B cell (primary cell): ENCODE results near the gene SMAD9. TPM values are rescaled to one million over a fixed set of nuclear protein-coding genes. Genes with fewer than 3 reads are reported as not detected.

Experiments
- ATAC-seq: fragments of 200-7000 bp; cut with Tn5 transposase; one replicate; pipeline ENCODE4 v1.10.0; 2021; ENCODE audit warnings: low read depth, mild to moderate bottlenecking, moderate number of reproducible peaks, moderate library complexity
- CTCF ChIA-PET: fragments of 350-600 bp; sonication (Branson Sonifier 250); formaldehyde crosslinking; loops from one replicate; lab custom pipeline; 2021; ENCODE audit warnings: antibody characterized with exemption, inconsistent platforms; lab: Charles Lee
- POLR2A ChIA-PET: fragments of 350-600 bp; sonication (Branson Sonifier 250); formaldehyde crosslinking; loops from one replicate; lab custom pipeline; 2021; ENCODE audit warnings: antibody characterized with exemption; lab: Charles Lee
- DNase-seq: peaks from one replicate; pipeline ENCODE4 v3.0.0; 2013
- H2AFZ ChIP-seq: 2 replicates; pipeline ENCODE4 v1.6.1; 2012; ENCODE audit warnings: mild to moderate bottlenecking, low read depth, low read length; ENCODE audit not compliant: insufficient read depth, poor library complexity, severe bottlenecking
- H3K27ac ChIP-seq, 2 donors: 1 replicate in 1 of 2; 2 replicates in 1 of 2; pipeline ENCODE4 v1.5.1; 2012 to 2013; ENCODE audit warnings: low read length in 2 of 2, mild to moderate bottlenecking in 2 of 2, moderate library complexity in 1 of 2
- H3K27me3 ChIP-seq, 4 experiments: fragments of 200-600 bp in 1 of 4; sonication (generic) in 1 of 4; replicated peaks in 1 of 4; 1 replicate in 2 of 4; 2 replicates in 2 of 4; pipeline versions ENCODE4 v1.6.1 to v1.7.0; 2013 to 2016; ENCODE audit warnings: low read length in 3 of 4, mild to moderate bottlenecking in 2 of 4, mixed read lengths in 1 of 4, moderate library complexity in 1 of 4; ENCODE audit not compliant: insufficient read depth in 4 of 4, control insufficient read depth in 3 of 4; ENCODE audit errors: control extremely low read depth in 1 of 4
- H3K36me3 ChIP-seq, 2 experiments: replicated peaks in 1 of 2; 1 replicate in 1 of 2; 2 replicates in 1 of 2; pipeline versions ENCODE4 v1.6.1 to v1.7.1; 2013; ENCODE audit warnings: low read length in 1 of 2; ENCODE audit not compliant: insufficient read depth in 2 of 2, control insufficient read depth in 1 of 2; ENCODE audit errors: control extremely low read depth in 1 of 2, extremely low read depth in 1 of 2
- H3K4me1 ChIP-seq, 2 donors: fragments of 200-600 bp in 1 of 2; sonication (generic) in 1 of 2; 1 replicate in 1 of 2; 2 replicates in 1 of 2; pipeline versions ENCODE4 v1.5.1 to v1.6.1; 2013 to 2017; ENCODE audit warnings: low read length in 2 of 2; ENCODE audit not compliant: control insufficient read depth in 2 of 2, insufficient read depth in 2 of 2
- H3K4me2 ChIP-seq: replicated peaks from 2 replicates; pipeline ENCODE3; 2012; ENCODE audit warnings: mild to moderate bottlenecking, low read depth, low read length; ENCODE audit not compliant: poor library complexity, severe bottlenecking
- H3K4me3 ChIP-seq, 5 experiments: fragments of 200-600 bp in 1 of 5; sonication (generic) in 1 of 5; 1 replicate in 3 of 5; 2 replicates in 2 of 5; pipeline versions ENCODE4 v1.5.1 to v1.7.0; 2011 to 2016; ENCODE audit warnings: low read length in 4 of 5, mild to moderate bottlenecking in 4 of 5, low read depth in 2 of 5, control low read depth in 1 of 5, moderate library complexity in 1 of 5; ENCODE audit not compliant: insufficient read depth in 1 of 5; ENCODE audit errors: control extremely low read depth in 1 of 5, extremely low read depth in 1 of 5
- H3K79me2 ChIP-seq: fragments of 200-600 bp; sonication (generic); one replicate; pipeline ENCODE4 v1.6.0; 2016; ENCODE audit warnings: low read length; ENCODE audit not compliant: control insufficient read depth, insufficient read depth
- H3K9ac ChIP-seq: fragments of 200-600 bp; sonication (generic); 2 replicates; pipeline ENCODE4 v1.6.1; 2017; ENCODE audit warnings: mild to moderate bottlenecking, low read length, moderate library complexity
- H3K9me3 ChIP-seq, 3 donors: one replicate each; pipeline versions ENCODE4 v1.6.1 to v1.7.1; 2013; ENCODE audit warnings: low read length in 2 of 3; ENCODE audit not compliant: control insufficient read depth in 2 of 3, insufficient read depth in 1 of 3; ENCODE audit errors: control extremely low read depth in 1 of 3
- H4K20me1 ChIP-seq: 2 replicates; pipeline ENCODE4 v1.6.0; 2012; ENCODE audit warnings: mild to moderate bottlenecking, low read length; ENCODE audit not compliant: insufficient read depth, control insufficient read depth, poor library complexity, severe bottlenecking
- H3K27ac Mint-ChIP-seq: one replicate; pipeline ENCODE4 v1.8.0; 2021; ENCODE audit warnings: mixed read lengths
- H3K27me3 Mint-ChIP-seq: one replicate; pipeline ENCODE4 v1.8.0; 2021; ENCODE audit warnings: mixed read lengths
- H3K4me1 Mint-ChIP-seq: one replicate; pipeline ENCODE4 v1.8.0; 2021; ENCODE audit warnings: mixed read lengths
- H3K4me3 Mint-ChIP-seq: one replicate; pipeline ENCODE4 v1.8.0; 2021; ENCODE audit warnings: mixed read lengths
- H3K9me3 Mint-ChIP-seq: one replicate; pipeline ENCODE4 v1.8.0; 2022; ENCODE audit warnings: mixed read lengths; ENCODE audit not compliant: insufficient read depth
- EZH2 ChIP-seq: IDR thresholded peaks from 2 replicates; pipeline ENCODE4 v1.6.1; 2012; ENCODE audit warnings: borderline replicate concordance, low read depth, mild to moderate bottlenecking, moderate library complexity, low read length; ENCODE audit not compliant: insufficient read depth, poor library complexity, severe bottlenecking
- WGBS: methylation state at CpG from one replicate; pipeline ENCODE4 v1.1.5; 2013; ENCODE audit warnings: missing lambda C conversion rate; ENCODE audit not compliant: insufficient coverage; 5-methylcytosine and 5-hydroxymethylcytosine counted together
- intact Hi-C: fragments of 100-400 bp; cut with micrococcal nuclease; formaldehyde crosslinking; loops from one replicate; pipeline ENCODE4 v1.10.0; 2022
- polyA plus RNA-seq: library from polyadenylated mRNA; depleted of rRNA; stranded (reverse); fragments of >200 nt; gene quantifications from 2 replicates; pipeline ENCODE4 v1.2.3, GENCODE V29; 2012
- total RNA-seq, 2 donors: library from RNA; stranded (reverse); fragments of 120-200 nt in 1 of 2; gene quantifications; 1 replicate in 1 of 2; 2 replicates in 1 of 2; pipeline versions ENCODE4 v1.2.3 to v1.2.4, GENCODE V29; 2013 to 2022
- TF ChIP-seq, protein P1 (sequence below): fragments of 200-600 bp; IDR thresholded peaks from one replicate; pipeline ENCODE4 v1.8.0; 2022; ENCODE audit warnings: antibody characterized with exemption, mild to moderate bottlenecking

SMAD9 gene
- total and polyA plus RNA-seq, 2 donors (not counting 1 experiment from before 2014, with no cell fraction given) = not detected

DNA sequence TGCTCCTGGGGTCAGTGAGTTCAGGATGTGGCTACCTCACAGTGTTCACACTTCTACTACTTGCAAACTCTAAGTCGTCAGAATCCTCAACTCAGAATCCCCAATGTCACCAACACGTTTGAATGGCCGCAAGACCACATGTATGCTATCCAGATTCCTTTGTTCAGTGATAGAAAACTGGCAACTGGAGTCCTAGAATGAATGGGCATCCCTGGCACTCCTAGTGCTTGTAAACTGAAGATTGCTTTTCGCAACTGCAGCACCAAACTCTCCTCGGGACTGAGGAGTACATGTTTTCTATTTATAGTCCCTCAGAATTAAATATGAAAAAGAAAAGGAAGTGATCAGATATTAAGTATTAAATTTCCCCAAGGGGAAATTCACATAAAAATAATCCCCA is 4.9 kb downstream of the SMAD9 start:
- H3K4me2 ChIP-seq = no peak overlapping the region
- no peaks in the 10 kb centered on the region for H4K20me1 ChIP-seq
- Mint-ChIP-seq H3K27me3 (peaks cover 45% of the 10 kb centered on the region), H3K4me3 (no peak overlapping the region), H3K27ac (no peak overlapping the region), H3K4me1 (peaks cover 10% of the 10 kb centered on the region), H3K9me3 (no peaks in the 10 kb centered on the region)
- ChIA-PET POLR2A (no interaction called here), CTCF (no interaction called here)
- no peak overlapping the region for H3K4me3 ChIP-seq
- DNase-seq (no peak), ATAC-seq (no peak)
- no peaks in the 10 kb centered on the region for H3K79me2 ChIP-seq
- H3K36me3 ChIP-seq = no peaks in the 10 kb centered on the region
- no peak for TF ChIP-seq EZH2
- TF ChIP-seq, protein P1, sequence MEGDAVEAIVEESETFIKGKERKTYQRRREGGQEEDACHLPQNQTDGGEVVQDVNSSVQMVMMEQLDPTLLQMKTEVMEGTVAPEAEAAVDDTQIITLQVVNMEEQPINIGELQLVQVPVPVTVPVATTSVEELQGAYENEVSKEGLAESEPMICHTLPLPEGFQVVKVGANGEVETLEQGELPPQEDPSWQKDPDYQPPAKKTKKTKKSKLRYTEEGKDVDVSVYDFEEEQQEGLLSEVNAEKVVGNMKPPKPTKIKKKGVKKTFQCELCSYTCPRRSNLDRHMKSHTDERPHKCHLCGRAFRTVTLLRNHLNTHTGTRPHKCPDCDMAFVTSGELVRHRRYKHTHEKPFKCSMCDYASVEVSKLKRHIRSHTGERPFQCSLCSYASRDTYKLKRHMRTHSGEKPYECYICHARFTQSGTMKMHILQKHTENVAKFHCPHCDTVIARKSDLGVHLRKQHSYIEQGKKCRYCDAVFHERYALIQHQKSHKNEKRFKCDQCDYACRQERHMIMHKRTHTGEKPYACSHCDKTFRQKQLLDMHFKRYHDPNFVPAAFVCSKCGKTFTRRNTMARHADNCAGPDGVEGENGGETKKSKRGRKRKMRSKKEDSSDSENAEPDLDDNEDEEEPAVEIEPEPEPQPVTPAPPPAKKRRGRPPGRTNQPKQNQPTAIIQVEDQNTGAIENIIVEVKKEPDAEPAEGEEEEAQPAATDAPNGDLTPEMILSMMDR = no peak
- no peak overlapping the region for H2AFZ ChIP-seq
- H3K27me3 ChIP-seq = peaks cover 0 to 21% (median 12%) of the 10 kb centered on the region in 4 experiments
- no peaks in the 10 kb centered on the region for H3K9me3 ChIP-seq
- intact Hi-C loops = no loop called here
- peaks cover 5 to 6% of the 10 kb centered on the region in 2 donors for H3K4me1 ChIP-seq
- 84% methylated on average over 3 of the region's 5 CpGs for WGBS
- H3K27ac ChIP-seq = no peak overlapping the region
- H3K9ac ChIP-seq = no peak overlapping the region

DNA sequence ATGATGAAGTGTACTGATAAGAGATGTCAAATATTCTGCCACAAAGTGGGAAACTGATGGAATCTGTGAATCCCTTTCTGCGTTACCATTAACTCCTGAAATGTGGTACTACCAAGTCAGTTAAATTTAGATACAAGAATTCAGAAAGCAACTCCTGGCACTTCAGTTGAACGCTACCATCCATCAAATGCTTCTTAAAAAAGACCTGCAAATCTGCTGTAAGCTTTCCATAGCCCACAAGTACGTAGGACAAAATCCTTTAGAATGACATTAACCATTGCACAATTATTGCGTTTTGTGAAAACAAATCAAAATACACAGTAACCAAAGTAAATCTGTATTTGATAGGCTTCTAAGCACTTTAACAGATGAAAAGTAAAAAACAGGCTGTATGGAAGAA is 5.4 kb downstream of the SMAD9 start:
- peaks cover 0 to 21% (median 12%) of the 10 kb centered on the region in 4 experiments for H3K27me3 ChIP-seq
- DNase-seq (no peak), ATAC-seq (no peak)
- POLR2A ChIA-PET = no interaction called here
- WGBS = 89% methylated on average over 1 of the region's 4 CpGs
- Mint-ChIP-seq H3K27me3 (peaks cover 45% of the 10 kb centered on the region), H3K9me3 (no peaks in the 10 kb centered on the region), H3K4me1 (peaks cover 10% of the 10 kb centered on the region), H3K4me3 (no peak overlapping the region), H3K27ac (no peak overlapping the region)
- TF ChIP-seq EZH2 = no peak
- TF ChIP-seq, protein P1 = no peak
- peaks cover 5 to 6% of the 10 kb centered on the region in 2 donors for H3K4me1 ChIP-seq
- no peak overlapping the region for H2AFZ ChIP-seq
- H3K79me2 ChIP-seq = no peaks in the 10 kb centered on the region
- H3K27ac ChIP-seq = no peak overlapping the region
- CTCF ChIA-PET = no interaction called here
- H3K9me3 ChIP-seq = no peaks in the 10 kb centered on the region
- intact Hi-C loops = no loop called here
- H3K4me3 ChIP-seq = no peak overlapping the region
- H3K4me2 ChIP-seq = no peak overlapping the region
- no peaks in the 10 kb centered on the region for H4K20me1 ChIP-seq
- H3K36me3 ChIP-seq = no peaks in the 10 kb centered on the region
- H3K9ac ChIP-seq = no peak overlapping the region
